MM.1S (cell line): Measurements from ENCODE around the gene FCER1A.

Source experiments
- DNase-seq: peaks from one replicate; pipeline ENCODE4 v3.0.0-alpha.2; 2015
- H2AFZ ChIP-seq: fragments of 300-600 bp; sonication (generic); 2 replicates; pipeline ENCODE4 v1.6.0; 2016; ENCODE audit warnings: antibody characterized with exemption, low read length
- H3F3A ChIP-seq: fragments of 300-600 bp; sonication (generic); 2 replicates; pipeline ENCODE4 v1.6.1; 2016; ENCODE audit warnings: mild to moderate bottlenecking, antibody characterized with exemption, low read length, moderate library complexity, mixed read lengths; ENCODE audit not compliant: insufficient read depth
- H3K27ac ChIP-seq: fragments of 300-600 bp; sonication (generic); 2 replicates; pipeline ENCODE4 v1.5.1; 2016; ENCODE audit warnings: mild to moderate bottlenecking, low read length
- H3K27me3 ChIP-seq: fragments of 300-600 bp; sonication (generic); replicated peaks from 2 replicates; pipeline ENCODE4 v1.6.0; 2016; ENCODE audit warnings: low read length; ENCODE audit not compliant: insufficient read depth
- H3K36me3 ChIP-seq: fragments of 300-600 bp; sonication (generic); replicated peaks from 2 replicates; pipeline ENCODE4 v1.6.1; 2016; ENCODE audit warnings: mild to moderate bottlenecking, low read length, mixed read lengths; ENCODE audit not compliant: insufficient read depth
- H3K4me1 ChIP-seq: fragments of 300-600 bp; sonication (generic); 2 replicates; pipeline ENCODE4 v1.6.1; 2016; ENCODE audit warnings: low read length, mixed read lengths
- H3K4me2 ChIP-seq: fragments of 300-600 bp; sonication (generic); 2 replicates; pipeline ENCODE4 v1.6.0; 2016; ENCODE audit warnings: low read depth, low read length
- H3K4me3 ChIP-seq: fragments of 300-600 bp; sonication (generic); 2 replicates; pipeline ENCODE4 v1.5.1; 2016; ENCODE audit warnings: low read length, mixed read lengths
- H3K79me2 ChIP-seq: fragments of 300-600 bp; sonication (generic); 2 replicates; pipeline ENCODE4 v1.6.1; 2016; ENCODE audit warnings: mixed run types, low read length, mixed read lengths
- H3K9ac ChIP-seq: fragments of 300-600 bp; sonication (generic); 2 replicates; pipeline ENCODE4 v1.6.1; 2016; ENCODE audit warnings: low read length, mixed read lengths
- H3K9me2 ChIP-seq: fragments of 300-600 bp; sonication (generic); replicated peaks from 2 replicates; pipeline ENCODE4 v1.6.1; 2016; ENCODE audit warnings: mild to moderate bottlenecking, low read length, mixed read lengths; ENCODE audit not compliant: insufficient read depth
- H3K9me3 ChIP-seq: fragments of 300-600 bp; sonication (generic); replicated peaks from 2 replicates; pipeline ENCODE4 v1.6.1; 2016; ENCODE audit warnings: mild to moderate bottlenecking, low read length, mixed read lengths; ENCODE audit not compliant: insufficient read depth
- H4K20me1 ChIP-seq: fragments of 300-600 bp; sonication (generic); 2 replicates; pipeline ENCODE4 v1.6.1; 2016; ENCODE audit warnings: mild to moderate bottlenecking, low read length, moderate library complexity, mixed read lengths; ENCODE audit not compliant: insufficient read depth
- EZH2 ChIP-seq: fragments of 300-600 bp; sonication (generic); optimal IDR thresholded peaks from 2 replicates; pipeline ENCODE3; 2017; ENCODE audit warnings: low read depth, mild to moderate bottlenecking, antibody characterized with exemption, low read length, mixed read lengths
- EZH2phosphoT487 ChIP-seq: fragments of 300-600 bp; sonication (generic); IDR thresholded peaks from 2 replicates; pipeline ENCODE4 v1.6.1; 2018; ENCODE audit warnings: antibody characterized with exemption, low read length
- TF ChIP-seq, protein P1 (sequence below): fragments of 300-600 bp; sonication (generic); IDR thresholded peaks from 2 replicates; pipeline ENCODE4 v1.5.1; 2016; ENCODE audit warnings: antibody characterized with exemption, low read length, mixed read lengths

The FCER1A gene

DNA sequence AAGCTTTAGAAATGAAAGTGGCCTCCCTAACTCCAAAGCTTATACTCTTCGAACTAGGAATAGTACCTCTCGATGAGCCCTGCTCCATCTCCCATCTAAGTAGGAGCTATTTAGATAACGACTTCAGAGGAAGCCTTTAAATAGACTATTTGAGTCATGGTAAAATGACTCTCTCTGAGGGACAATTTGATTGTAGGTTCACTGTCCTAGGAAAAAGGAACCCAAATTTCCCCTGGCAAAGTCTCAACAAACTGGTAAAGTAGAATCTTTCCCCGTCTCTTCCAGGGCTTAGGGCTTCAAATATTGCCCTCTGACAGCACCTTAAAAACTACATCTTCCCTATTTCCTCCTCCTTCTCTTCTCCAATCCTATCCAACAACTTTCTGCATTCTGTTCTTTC lies 2.0 kb upstream of the FCER1A start:
- TF ChIP-seq, protein P1, sequence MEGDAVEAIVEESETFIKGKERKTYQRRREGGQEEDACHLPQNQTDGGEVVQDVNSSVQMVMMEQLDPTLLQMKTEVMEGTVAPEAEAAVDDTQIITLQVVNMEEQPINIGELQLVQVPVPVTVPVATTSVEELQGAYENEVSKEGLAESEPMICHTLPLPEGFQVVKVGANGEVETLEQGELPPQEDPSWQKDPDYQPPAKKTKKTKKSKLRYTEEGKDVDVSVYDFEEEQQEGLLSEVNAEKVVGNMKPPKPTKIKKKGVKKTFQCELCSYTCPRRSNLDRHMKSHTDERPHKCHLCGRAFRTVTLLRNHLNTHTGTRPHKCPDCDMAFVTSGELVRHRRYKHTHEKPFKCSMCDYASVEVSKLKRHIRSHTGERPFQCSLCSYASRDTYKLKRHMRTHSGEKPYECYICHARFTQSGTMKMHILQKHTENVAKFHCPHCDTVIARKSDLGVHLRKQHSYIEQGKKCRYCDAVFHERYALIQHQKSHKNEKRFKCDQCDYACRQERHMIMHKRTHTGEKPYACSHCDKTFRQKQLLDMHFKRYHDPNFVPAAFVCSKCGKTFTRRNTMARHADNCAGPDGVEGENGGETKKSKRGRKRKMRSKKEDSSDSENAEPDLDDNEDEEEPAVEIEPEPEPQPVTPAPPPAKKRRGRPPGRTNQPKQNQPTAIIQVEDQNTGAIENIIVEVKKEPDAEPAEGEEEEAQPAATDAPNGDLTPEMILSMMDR = no peak
- TF ChIP-seq EZH2phosphoT487 = no peak
- TF ChIP-seq EZH2 = no peak
- Histone ChIP-seq H3F3A (peaks cover 18% of the 10 kb centered on the region), H3K4me1 (peaks cover 12% of the 10 kb centered on the region; the same call in 1 of the 2 replicates), H4K20me1 (no peaks in the 10 kb centered on the region), H2AFZ (no peak overlapping the region), H3K9me3 (no peaks in the 10 kb centered on the region), H3K4me3 (no peak overlapping the region), H3K9ac (no peak overlapping the region), H3K27ac (no peak overlapping the region), H3K79me2 (no peaks in the 10 kb centered on the region), H3K4me2 (no peak overlapping the region), H3K9me2 (no peaks in the 10 kb centered on the region), H3K36me3 (no peaks in the 10 kb centered on the region), H3K27me3 (no peaks in the 10 kb centered on the region)
- no peak for DNase-seq

DNA sequence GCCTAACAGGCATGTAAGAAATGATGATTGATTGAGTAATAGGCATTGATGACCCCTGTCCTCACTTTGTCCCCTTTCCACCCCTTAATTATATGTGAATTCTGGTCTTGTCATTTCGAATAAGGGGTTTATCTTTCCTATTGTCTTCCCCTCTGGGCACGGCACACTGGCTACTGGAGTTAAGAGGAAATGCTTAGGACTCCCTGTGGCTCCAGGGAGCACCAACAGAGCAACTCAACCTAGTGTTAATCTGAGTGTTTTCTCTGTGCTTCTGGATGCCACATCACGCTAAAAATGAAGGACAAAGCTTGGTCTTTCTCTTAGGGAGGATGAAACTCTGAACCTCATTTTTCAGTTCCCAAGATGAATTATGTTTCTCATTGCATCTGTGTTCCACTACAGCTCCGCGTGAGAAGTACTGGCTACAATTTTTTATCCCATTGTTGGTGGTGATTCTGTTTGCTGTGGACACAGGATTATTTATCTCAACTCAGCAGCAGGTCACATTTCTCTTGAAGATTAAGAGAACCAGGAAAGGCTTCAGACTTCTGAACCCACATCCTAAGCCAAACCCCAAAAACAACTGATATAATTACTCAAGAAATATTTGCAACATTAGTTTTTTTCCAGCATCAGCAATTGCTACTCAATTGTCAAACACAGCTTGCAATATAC lies 5.3 kb downstream of the FCER1A start:
- no peaks in the 10 kb centered on the region for H3K4me1 ChIP-seq
- no peaks in the 10 kb centered on the region for H3K36me3 ChIP-seq
- no peak overlapping the region for H3K9ac ChIP-seq
- no peak for DNase-seq
- no peaks in the 10 kb centered on the region for H4K20me1 ChIP-seq
- H3K4me2 ChIP-seq = no peak overlapping the region
- H3F3A ChIP-seq = no peaks in the 10 kb centered on the region
- TF ChIP-seq EZH2phosphoT487 = no peak
- TF ChIP-seq, protein P1 = no peak
- no peak for TF ChIP-seq EZH2
- no peaks in the 10 kb centered on the region for H3K9me3 ChIP-seq
- H3K9me2 ChIP-seq = no peaks in the 10 kb centered on the region
- H2AFZ ChIP-seq = no peak overlapping the region
- no peaks in the 10 kb centered on the region for H3K79me2 ChIP-seq
- no peaks in the 10 kb centered on the region for H3K27me3 ChIP-seq
- H3K4me3 ChIP-seq = no peak overlapping the region
- H3K27ac ChIP-seq = no peak overlapping the region

DNA sequence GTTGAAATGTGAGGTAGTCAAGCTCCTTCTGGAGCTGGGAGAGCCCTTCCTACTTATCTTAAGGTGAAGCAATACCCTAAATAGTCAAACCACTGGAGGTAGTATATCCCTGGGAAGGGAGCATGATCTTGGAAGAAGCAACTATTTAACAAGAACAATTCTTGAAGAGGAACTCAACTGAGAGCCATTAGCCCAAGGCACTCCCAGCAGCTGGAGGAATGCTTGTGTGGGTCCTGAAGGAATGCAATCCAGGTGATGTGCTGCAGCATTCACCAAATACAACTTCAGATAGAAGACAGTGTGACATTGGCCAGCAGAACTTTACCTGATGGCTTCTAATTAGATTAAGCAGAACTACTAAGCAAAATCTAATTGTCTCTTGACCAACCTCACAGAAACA lies 9.5 kb downstream of the FCER1A start:
- no peak overlapping the region for H3K4me2 ChIP-seq
- H3K27me3 ChIP-seq = no peaks in the 10 kb centered on the region
- no peak overlapping the region for H3K27ac ChIP-seq
- no peaks in the 10 kb centered on the region for H3K79me2 ChIP-seq
- H3K36me3 ChIP-seq = no peaks in the 10 kb centered on the region
- no peaks in the 10 kb centered on the region for H3F3A ChIP-seq
- no peak overlapping the region for H3K9ac ChIP-seq
- DNase-seq = no peak
- H4K20me1 ChIP-seq = no peaks in the 10 kb centered on the region
- H3K4me3 ChIP-seq = no peak overlapping the region
- no peak overlapping the region for H2AFZ ChIP-seq
- H3K4me1 ChIP-seq = 0 out of 2 replicates have a peak, but pooled peaks cover 6% of the 10 kb centered on the region
- H3K9me3 ChIP-seq = no peaks in the 10 kb centered on the region
- H3K9me2 ChIP-seq = no peaks in the 10 kb centered on the region
- TF ChIP-seq EZH2phosphoT487 = no peak
- TF ChIP-seq, protein P1 = no peak
- TF ChIP-seq EZH2 = no peak
